HG03460 (cell line): ENCODE measurements around the gene NOVA2.

Experiments
- ATAC-seq: cut with Tn5 transposase; IDR thresholded peaks from one replicate; pipeline ENCODE4 v1.9.1; 2021; ENCODE audit not compliant: unreplicated experiment

Gene NOVA2

GRCh38 chr19:45927565-45928261, 46.0 kb downstream of the NOVA2 start:
- no peak for ATAC-seq

- ATAC-seq = no peak
These were observed 48.7 kb downstream of the NOVA2 start for GRCh38 chr19:45924891-45925447.

- no peak for ATAC-seq
These were observed 51.4 kb downstream of the NOVA2 start for GRCh38 chr19:45922281-45922680.

GRCh38 chr19:45920458-45920857, 53.2 kb downstream of the NOVA2 start:
- no peak for ATAC-seq

- no peak for ATAC-seq
These were observed 54.0 kb downstream of the NOVA2 start for GRCh38 chr19:45919678-45920077.

GRCh38 chr19:45918721-45919120, 54.9 kb downstream of the NOVA2 start:
- no peak for ATAC-seq

- no peak for ATAC-seq
These were observed 56.1 kb downstream of the NOVA2 start for GRCh38 chr19:45917421-45918091.

- ATAC-seq = no peak
These were observed 59.5 kb downstream of the NOVA2 start, which contains the start of gene NANOS2 for GRCh38 chr19:45913874-45914830. TSS of gene NANOS2 (minus strand) at chr19:45914778. CDS start at chr19:45914693, 85 bp downstream.

- no peak for ATAC-seq
These were observed 62.4 kb downstream of the NOVA2 start for GRCh38 chr19:45911291-45911690.

- no peak for ATAC-seq
These were observed 64.7 kb downstream of the NOVA2 start for GRCh38 chr19:45908956-45909355.

- ATAC-seq = no peak
These were observed 67.4 kb downstream of the NOVA2 start for GRCh38 chr19:45906221-45906620.

GRCh38 chr19:45905011-45905410, 68.7 kb downstream of the NOVA2 start:
- ATAC-seq = no peak

GRCh38 chr19:45902651-45903625, 70.7 kb downstream of the NOVA2 start:
- peak; percentile 69 for ATAC-seq

- ATAC-seq = peak; percentile 2
These were observed 71.6 kb downstream of the NOVA2 start, which contains the start of gene MYPOP for GRCh38 chr19:45901912-45902650. TSS of gene MYPOP (minus strand) at chr19:45902613. CDS start at chr19:45901773, 840 bp downstream.

- ATAC-seq = no peak
These were observed 72.2 kb downstream of the NOVA2 start for GRCh38 chr19:45901432-45901911.

GRCh38 chr19:45900738-45901431, 72.8 kb downstream of the NOVA2 start:
- ATAC-seq = no peak

GRCh38 chr19:45899919-45900589, 73.6 kb downstream of the NOVA2 start:
- ATAC-seq = no peak

GRCh38 chr19:45899253-45899652, 74.4 kb downstream of the NOVA2 start:
- no peak for ATAC-seq
